SK-N-SH (cell line): ENCODE results near the gene CD163L1.

ENCODE experiments used
- CHD2 ChIP-seq: fragments of 150-350 bp; IDR thresholded peaks from 2 replicates; pipeline ENCODE4 v1.6.1; 2018; ENCODE audit warnings: low read length; ENCODE audit not compliant: partially characterized antibody
- FOSL2 ChIP-seq: IDR thresholded peaks from 2 replicates; pipeline ENCODE4 v1.4.0; 2012; ENCODE audit warnings: low read depth, mild to moderate bottlenecking, moderate library complexity, borderline replicate concordance
- RAD21 ChIP-seq: IDR thresholded peaks from 2 replicates; pipeline ENCODE4 v1.6.1; 2012; ENCODE audit warnings: mild to moderate bottlenecking, low read length

GRCh38 chr12:7376196-7376595, 67.8 kb downstream of the CD163L1 start:
- TF ChIP-seq FOSL2 (no peak), CHD2 (no peak), RAD21 (no peak)
